ENCODE results near the gene AHRR. TPM values are rescaled to one million over a fixed set of nuclear protein-coding genes. Genes with fewer than 3 reads are reported as not detected.

The AHRR gene
- total RNA-seq, 1 donor from 2014 or later, result 2.0 TPM

GRCh38 chr5:375336-375920, 53.9 kb downstream of the AHRR start:
- H3K4me1 Mint-ChIP-seq (ENCODE audit: low read depth, unreplicated experiment), result peaks cover 6% of the 10 kb centered on the region
- no peak overlapping the region for H3K27ac Mint-ChIP-seq (ENCODE audit: unreplicated experiment)
- peaks cover 1% of the 10 kb centered on the region for H3K9me3 Mint-ChIP-seq (ENCODE audit: unreplicated experiment)
- no peaks in the 10 kb centered on the region for H3K36me3 Mint-ChIP-seq (ENCODE audit: unreplicated experiment)
- H3K27me3 Mint-ChIP-seq (ENCODE audit: unreplicated experiment), result peaks cover 14% of the 10 kb centered on the region
- no peak overlapping the region for H3K4me3 Mint-ChIP-seq (ENCODE audit: unreplicated experiment)
- TF ChIP-seq, protein P1, sequence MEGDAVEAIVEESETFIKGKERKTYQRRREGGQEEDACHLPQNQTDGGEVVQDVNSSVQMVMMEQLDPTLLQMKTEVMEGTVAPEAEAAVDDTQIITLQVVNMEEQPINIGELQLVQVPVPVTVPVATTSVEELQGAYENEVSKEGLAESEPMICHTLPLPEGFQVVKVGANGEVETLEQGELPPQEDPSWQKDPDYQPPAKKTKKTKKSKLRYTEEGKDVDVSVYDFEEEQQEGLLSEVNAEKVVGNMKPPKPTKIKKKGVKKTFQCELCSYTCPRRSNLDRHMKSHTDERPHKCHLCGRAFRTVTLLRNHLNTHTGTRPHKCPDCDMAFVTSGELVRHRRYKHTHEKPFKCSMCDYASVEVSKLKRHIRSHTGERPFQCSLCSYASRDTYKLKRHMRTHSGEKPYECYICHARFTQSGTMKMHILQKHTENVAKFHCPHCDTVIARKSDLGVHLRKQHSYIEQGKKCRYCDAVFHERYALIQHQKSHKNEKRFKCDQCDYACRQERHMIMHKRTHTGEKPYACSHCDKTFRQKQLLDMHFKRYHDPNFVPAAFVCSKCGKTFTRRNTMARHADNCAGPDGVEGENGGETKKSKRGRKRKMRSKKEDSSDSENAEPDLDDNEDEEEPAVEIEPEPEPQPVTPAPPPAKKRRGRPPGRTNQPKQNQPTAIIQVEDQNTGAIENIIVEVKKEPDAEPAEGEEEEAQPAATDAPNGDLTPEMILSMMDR (IDR thresholded peaks at IDR 0.05; ENCODE audit: partially characterized antibody, unreplicated experiment), result no peak
- peak; percentile 7 for DNase-seq

GRCh38 chr5:375921-376798, 54.6 kb downstream of the AHRR start:
- H3K4me3 Mint-ChIP-seq (ENCODE audit: unreplicated experiment), result no peak overlapping the region
- H3K9me3 Mint-ChIP-seq (ENCODE audit: unreplicated experiment), result peaks cover 1% of the 10 kb centered on the region
- DNase-seq, result peak; percentile 12

GRCh38 chr5:376799-377325, 55.3 kb downstream of the AHRR start:
- peaks cover 4% of the 10 kb centered on the region for H3K9me3 Mint-ChIP-seq (ENCODE audit: unreplicated experiment)
- H3K4me1 Mint-ChIP-seq (ENCODE audit: low read depth, unreplicated experiment), result peaks cover 4% of the 10 kb centered on the region
- TF ChIP-seq, protein P1 (IDR thresholded peaks at IDR 0.05; ENCODE audit: partially characterized antibody, unreplicated experiment), result no peak
- no peak overlapping the region for H3K27ac Mint-ChIP-seq (ENCODE audit: unreplicated experiment)
- DNase-seq, result peak; percentile 1
- H3K27me3 Mint-ChIP-seq (ENCODE audit: unreplicated experiment), result peaks cover 14% of the 10 kb centered on the region
- H3K4me3 Mint-ChIP-seq (ENCODE audit: unreplicated experiment), result no peak overlapping the region
- H3K36me3 Mint-ChIP-seq (ENCODE audit: unreplicated experiment), result peaks cover 2% of the 10 kb centered on the region

More at GRCh38 chr5:375921-376798, 54.6 kb downstream of the AHRR start:
- peaks cover 6% of the 10 kb centered on the region for H3K4me1 Mint-ChIP-seq (ENCODE audit: low read depth, unreplicated experiment)
- H3K27ac Mint-ChIP-seq (ENCODE audit: unreplicated experiment), result no peak overlapping the region
- TF ChIP-seq, protein P1 (IDR thresholded peaks at IDR 0.05; ENCODE audit: partially characterized antibody, unreplicated experiment), result no peak
- H3K36me3 Mint-ChIP-seq (ENCODE audit: unreplicated experiment), result no peaks in the 10 kb centered on the region
- H3K27me3 Mint-ChIP-seq (ENCODE audit: unreplicated experiment), result peaks cover 14% of the 10 kb centered on the region

- H3K4me1 Mint-ChIP-seq (ENCODE audit: low read depth, unreplicated experiment), result peaks cover 2% of the 10 kb centered on the region
- peak; percentile 7 for DNase-seq
- H3K36me3 Mint-ChIP-seq (ENCODE audit: unreplicated experiment), result peaks cover 6% of the 10 kb centered on the region
- peaks cover 4% of the 10 kb centered on the region for H3K9me3 Mint-ChIP-seq (ENCODE audit: unreplicated experiment)
- TF ChIP-seq, protein P1 (IDR thresholded peaks at IDR 0.05; ENCODE audit: partially characterized antibody, unreplicated experiment), result no peak
- H3K27ac Mint-ChIP-seq (ENCODE audit: unreplicated experiment), result no peak overlapping the region
- H3K27me3 Mint-ChIP-seq (ENCODE audit: unreplicated experiment), result peaks cover 12% of the 10 kb centered on the region
- no peak overlapping the region for H3K4me3 Mint-ChIP-seq (ENCODE audit: unreplicated experiment)
Observed at GRCh38 chr5:377326-377981, 55.9 kb downstream of the AHRR start.

Measured in glutamatergic neuron (in vitro differentiated cells).